Neutrophil (primary cell): Measurements from ENCODE around the gene MGAT3.

ENCODE experiments used
- H3K27ac ChIP-seq: fragments of 200-600 bp; sonication (generic); 2 replicates; pipeline ENCODE4 v1.5.1; 2016; ENCODE audit warnings: mild to moderate bottlenecking, moderate library complexity
- H3K27me3 ChIP-seq: fragments of 200-600 bp; sonication (generic); 2 replicates; pipeline ENCODE4 v1.6.0; 2016; ENCODE audit warnings: mild to moderate bottlenecking
- H3K36me3 ChIP-seq: fragments of 200-600 bp; sonication (generic); 2 replicates; pipeline ENCODE4 v1.5.1; 2017
- H3K4me1 ChIP-seq, 2 experiments: fragments of 200-600 bp in 1 of 2; sonication (generic) in 1 of 2; 1 replicate in 1 of 2; 2 replicates in 1 of 2; pipeline versions ENCODE4 v1.5.1 to v1.6.1; 2013 to 2016; ENCODE audit warnings: low read depth in 1 of 2, low read length in 1 of 2, mild to moderate bottlenecking in 1 of 2, moderate library complexity in 1 of 2; ENCODE audit not compliant: control insufficient read depth in 1 of 2, insufficient read depth in 1 of 2
- H3K4me3 ChIP-seq, 2 experiments: fragments of 200-600 bp in 1 of 2; sonication (generic) in 1 of 2; 1 replicate in 1 of 2; 2 replicates in 1 of 2; pipeline ENCODE4 v1.5.1; 2013 to 2016; ENCODE audit warnings: low read depth in 1 of 2, low read length in 1 of 2, mild to moderate bottlenecking in 1 of 2, moderate library complexity in 1 of 2
- H3K9me3 ChIP-seq: fragments of 200-600 bp; sonication (generic); 2 replicates; pipeline ENCODE4 v1.5.1; 2016
- CTCF ChIP-seq: fragments of 200-600 bp; sonication (generic); IDR thresholded peaks from 2 replicates; pipeline ENCODE4 v1.5.1; 2016; ENCODE audit warnings: antibody characterized with exemption

The MGAT3 gene

GRCh38 chr22:39470451-39471291 is 13.9 kb downstream of the MGAT3 start:
- H3K4me3 ChIP-seq = peak overlapping the region in 1 of 2 experiments; percentile 10
- H3K27me3 ChIP-seq = peaks cover 27% of the 10 kb centered on the region
- TF ChIP-seq CTCF = no peak
- H3K4me1 ChIP-seq = peaks cover 26 to 37% of the 10 kb centered on the region in 2 experiments
- H3K36me3 ChIP-seq = no peaks in the 10 kb centered on the region
- H3K9me3 ChIP-seq = no peaks in the 10 kb centered on the region
- H3K27ac ChIP-seq = peak overlapping the region; percentile 73

DNA sequence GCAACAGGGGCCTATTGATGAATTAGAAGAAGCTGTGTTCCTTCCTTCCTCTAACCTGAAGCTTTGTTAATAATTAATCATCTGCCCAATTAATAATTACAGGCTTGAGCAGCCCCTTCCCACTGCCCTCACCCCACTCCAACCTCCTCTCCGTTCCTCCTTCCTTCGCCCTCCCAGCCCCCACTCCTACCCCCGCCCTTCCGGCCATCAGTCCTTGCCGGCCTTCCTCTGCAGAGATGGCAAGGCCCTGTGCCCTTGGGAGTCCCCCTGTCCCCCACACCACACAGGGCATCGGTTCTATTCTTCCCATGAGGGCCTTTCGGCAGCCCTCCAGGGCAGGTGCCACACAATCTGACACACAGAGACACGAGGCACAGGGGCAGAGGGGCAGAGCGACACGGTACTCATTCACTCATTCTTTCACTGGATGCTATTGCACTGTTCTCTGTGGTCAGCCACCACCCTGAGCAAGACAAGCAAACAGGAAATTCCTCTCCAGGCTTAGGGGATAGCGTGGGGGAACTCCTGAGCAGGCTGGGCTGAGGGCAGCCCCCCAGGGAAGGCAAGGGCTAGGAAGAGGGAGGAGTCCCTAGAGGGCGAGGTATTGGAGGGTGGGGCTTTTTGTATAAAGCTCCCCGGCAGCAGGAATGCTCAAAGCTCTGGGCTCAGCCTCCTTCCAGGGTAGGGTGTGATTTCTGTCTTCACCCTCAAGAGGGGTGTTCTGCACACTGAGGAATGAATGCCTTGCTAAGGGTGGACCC is 14.7 kb downstream of the MGAT3 start:
- no peak for TF ChIP-seq CTCF
- Histone ChIP-seq H3K9me3 (no peaks in the 10 kb centered on the region), H3K4me1 (peaks cover 26 to 37% of the 10 kb centered on the region in 2 experiments), H3K36me3 (no peaks in the 10 kb centered on the region), H3K27me3 (peaks cover 27% of the 10 kb centered on the region), H3K4me3 (peak overlapping the region in 1 of 2 experiments; percentile 10), H3K27ac (peak overlapping the region; percentile 73)

- Histone ChIP-seq H3K4me1 (peaks cover 26 to 37% of the 10 kb centered on the region in 2 experiments), H3K4me3 (no peak overlapping the region), H3K9me3 (no peaks in the 10 kb centered on the region), H3K36me3 (no peaks in the 10 kb centered on the region), H3K27me3 (peaks cover 26% of the 10 kb centered on the region), H3K27ac (peak overlapping the region; percentile 73)
- TF ChIP-seq CTCF = no peak
These were observed 16.1 kb downstream of the MGAT3 start for GRCh38 chr22:39472570-39473556.

DNA sequence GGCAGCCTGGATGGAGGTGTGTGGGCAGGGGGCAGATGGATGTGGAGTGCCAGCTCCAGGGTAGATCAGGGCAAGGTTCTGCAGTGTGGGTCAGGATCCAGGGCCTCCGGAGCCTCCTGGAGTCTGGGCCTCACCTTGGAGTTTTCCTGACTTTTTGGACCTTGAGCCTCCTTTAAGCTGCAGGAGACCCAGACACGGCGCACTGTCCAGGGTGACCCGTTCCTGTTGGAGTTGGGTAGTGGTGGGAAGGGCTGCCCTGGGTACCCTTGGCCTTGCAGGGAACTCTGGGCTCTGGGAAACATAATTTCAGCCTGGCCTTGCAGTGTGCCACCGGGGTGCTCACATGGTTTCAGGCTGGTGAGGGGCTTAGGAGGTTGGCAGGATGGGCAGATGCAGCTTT is 17.0 kb downstream of the MGAT3 start:
- Histone ChIP-seq H3K36me3 (no peaks in the 10 kb centered on the region), H3K4me1 (peaks cover 26 to 36% of the 10 kb centered on the region in 2 experiments), H3K9me3 (no peaks in the 10 kb centered on the region), H3K27me3 (peaks cover 16% of the 10 kb centered on the region), H3K4me3 (no peak overlapping the region), H3K27ac (no peak overlapping the region)
- TF ChIP-seq CTCF = no peak
